ENCODE data around the gene RIMS1.

GRCh38 chr6:72212686-72213085 lies 326.3 kb downstream of the RIMS1 start:
- TF ChIP-seq, protein P1, sequence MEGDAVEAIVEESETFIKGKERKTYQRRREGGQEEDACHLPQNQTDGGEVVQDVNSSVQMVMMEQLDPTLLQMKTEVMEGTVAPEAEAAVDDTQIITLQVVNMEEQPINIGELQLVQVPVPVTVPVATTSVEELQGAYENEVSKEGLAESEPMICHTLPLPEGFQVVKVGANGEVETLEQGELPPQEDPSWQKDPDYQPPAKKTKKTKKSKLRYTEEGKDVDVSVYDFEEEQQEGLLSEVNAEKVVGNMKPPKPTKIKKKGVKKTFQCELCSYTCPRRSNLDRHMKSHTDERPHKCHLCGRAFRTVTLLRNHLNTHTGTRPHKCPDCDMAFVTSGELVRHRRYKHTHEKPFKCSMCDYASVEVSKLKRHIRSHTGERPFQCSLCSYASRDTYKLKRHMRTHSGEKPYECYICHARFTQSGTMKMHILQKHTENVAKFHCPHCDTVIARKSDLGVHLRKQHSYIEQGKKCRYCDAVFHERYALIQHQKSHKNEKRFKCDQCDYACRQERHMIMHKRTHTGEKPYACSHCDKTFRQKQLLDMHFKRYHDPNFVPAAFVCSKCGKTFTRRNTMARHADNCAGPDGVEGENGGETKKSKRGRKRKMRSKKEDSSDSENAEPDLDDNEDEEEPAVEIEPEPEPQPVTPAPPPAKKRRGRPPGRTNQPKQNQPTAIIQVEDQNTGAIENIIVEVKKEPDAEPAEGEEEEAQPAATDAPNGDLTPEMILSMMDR (IDR thresholded peaks at IDR 0.05; ENCODE audit: insufficient read depth, low read length, poor library complexity, severe bottlenecking): no peak
- no peak for TF ChIP-seq EZH2phosphoT487 (conservative IDR thresholded peaks at IDR 0.05; ENCODE audit: low read length)

All from SU-DHL-6 (cell line).